Measurements from ENCODE around the gene TSHB. TPM values are rescaled to one million over a fixed set of nuclear protein-coding genes. Genes with fewer than 3 reads are reported as not detected.
"Not testable (repeated sequence)": the region's sequence is repeated elsewhere in the genome, so short reads cannot be mapped to it uniquely, and the experiment has no call there.

TSHB gene
- total RNA-seq (2014; rRNA removed; shearing (Covaris generic)) = not detected in 2 replicates

DNA sequence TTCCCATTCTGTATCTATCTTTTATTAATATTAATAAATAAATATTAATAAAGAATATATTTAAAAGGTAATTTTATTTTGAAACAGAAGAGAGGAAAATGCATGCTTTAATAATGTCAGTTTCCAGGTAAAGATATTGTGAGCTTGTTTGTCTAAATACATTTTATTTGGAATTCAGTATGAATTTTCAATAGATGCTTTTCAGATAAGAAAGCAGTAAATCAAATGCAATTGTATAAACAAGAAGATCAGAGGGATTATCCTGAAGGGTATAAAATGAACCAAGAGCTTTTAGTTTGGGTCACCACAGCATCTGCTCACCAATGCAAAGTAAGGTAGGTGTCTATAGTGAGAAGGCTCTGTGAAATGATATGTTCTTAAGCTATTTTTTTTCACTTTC is at the start of gene TSHB:
TSHB (plus strand) TSS at position 301 of the 400 bp plus-strand sequence. CDS start 3,537 bp downstream, outside the sequence.
- Histone ChIP-seq H3K4me3 (ENCODE audit: insufficient read depth, low read depth, low read length) (no peak within 1 kb of the TSS), H3K27me3 (ENCODE audit: control insufficient read depth, insufficient read depth, low read length) (no peaks in the 10 kb centered on the region; the same call in 1 of the 2 replicates), H3K36me3 (replicated peaks; ENCODE audit: control insufficient read depth, insufficient read depth, low read length) (no peaks in the 10 kb centered on the region)
- DNase-seq = no peak

DNA sequence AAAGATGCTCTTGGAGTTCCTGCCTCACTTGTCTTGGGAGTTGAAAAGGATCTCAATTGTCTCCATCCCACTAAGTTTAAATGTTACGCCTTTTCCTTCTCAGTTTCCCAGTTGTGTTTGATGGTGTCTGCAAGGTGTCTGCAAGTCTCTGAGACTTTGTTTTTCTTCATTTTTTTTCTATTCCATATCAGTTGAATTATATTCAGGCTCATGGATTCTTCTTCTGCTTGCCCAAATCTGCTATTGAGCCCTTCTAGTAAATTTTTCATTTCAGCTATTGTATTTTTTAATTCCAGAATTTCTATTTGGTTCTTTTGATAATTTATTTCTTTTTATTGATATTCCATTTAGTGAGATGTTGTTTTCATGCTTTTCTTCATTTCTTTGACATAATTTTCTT is 47.4 kb upstream of the TSHB start:
- DNase-seq = no peak
- no peaks in the 10 kb centered on the region for H3K27me3 ChIP-seq (ENCODE audit: control insufficient read depth, insufficient read depth, low read length)
- no peak overlapping the region for H3K4me3 ChIP-seq (ENCODE audit: insufficient read depth, low read depth, low read length)
- H3K36me3 ChIP-seq (replicated peaks; ENCODE audit: control insufficient read depth, insufficient read depth, low read length) = no peaks in the 10 kb centered on the region

DNA sequence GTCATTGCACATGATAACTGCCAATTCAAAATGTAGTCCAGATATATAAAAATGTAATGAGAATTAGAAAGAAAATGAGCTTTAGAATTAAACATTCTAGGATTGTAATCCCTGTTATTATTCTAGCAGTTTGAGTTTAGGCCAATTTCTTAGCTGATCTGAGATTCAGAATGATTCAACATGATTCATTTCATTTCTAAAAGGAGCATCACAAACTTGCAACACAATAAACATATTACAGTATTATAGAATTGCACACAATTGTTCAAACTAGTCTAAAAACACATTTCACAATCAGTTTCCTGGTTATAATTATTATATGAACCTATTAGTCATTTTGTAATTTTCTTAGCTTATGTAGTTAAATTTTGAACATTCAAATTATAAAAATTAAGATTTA is 43.3 kb upstream of the TSHB start:
- no peak for DNase-seq
- Histone ChIP-seq H3K27me3 (ENCODE audit: control insufficient read depth, insufficient read depth, low read length) (no peaks in the 10 kb centered on the region), H3K4me3 (ENCODE audit: insufficient read depth, low read depth, low read length) (no peak overlapping the region), H3K36me3 (replicated peaks; ENCODE audit: control insufficient read depth, insufficient read depth, low read length) (no peaks in the 10 kb centered on the region)

DNA sequence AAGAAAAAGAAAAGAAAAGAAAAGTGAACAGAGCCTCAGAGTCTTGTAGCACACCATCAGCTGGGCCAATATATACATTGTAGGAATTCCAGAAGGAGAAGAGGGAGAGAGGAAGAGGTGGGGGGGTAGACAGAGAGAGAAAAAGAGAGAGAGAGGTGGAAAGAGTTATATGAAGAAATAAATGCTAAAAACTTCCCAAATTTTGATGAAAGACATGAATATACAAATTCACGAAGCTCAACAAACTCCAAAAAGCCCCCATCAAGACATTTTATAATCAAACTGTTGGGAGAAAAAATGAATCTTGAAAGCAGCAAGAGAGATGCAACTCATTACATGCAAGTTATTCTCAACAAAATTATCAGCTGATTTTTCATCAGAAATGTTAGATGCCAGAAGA is 41.5 kb upstream of the TSHB start:
- Histone ChIP-seq H3K27me3 (ENCODE audit: control insufficient read depth, insufficient read depth, low read length) (no peaks in the 10 kb centered on the region), H3K36me3 (replicated peaks; ENCODE audit: control insufficient read depth, insufficient read depth, low read length) (no peaks in the 10 kb centered on the region), H3K4me3 (ENCODE audit: insufficient read depth, low read depth, low read length) (no peak overlapping the region)
- no peak for DNase-seq

GRCh38 chr1:114997510-114998289 is 31.9 kb upstream of the TSHB start:
- DNase-seq = no peak
- H3K36me3 ChIP-seq (replicated peaks; ENCODE audit: control insufficient read depth, insufficient read depth, low read length) = no peaks in the 10 kb centered on the region
- H3K4me3 ChIP-seq (ENCODE audit: insufficient read depth, low read depth, low read length) = no peak overlapping the region
- no peaks in the 10 kb centered on the region for H3K27me3 ChIP-seq (ENCODE audit: control insufficient read depth, insufficient read depth, low read length)

DNA sequence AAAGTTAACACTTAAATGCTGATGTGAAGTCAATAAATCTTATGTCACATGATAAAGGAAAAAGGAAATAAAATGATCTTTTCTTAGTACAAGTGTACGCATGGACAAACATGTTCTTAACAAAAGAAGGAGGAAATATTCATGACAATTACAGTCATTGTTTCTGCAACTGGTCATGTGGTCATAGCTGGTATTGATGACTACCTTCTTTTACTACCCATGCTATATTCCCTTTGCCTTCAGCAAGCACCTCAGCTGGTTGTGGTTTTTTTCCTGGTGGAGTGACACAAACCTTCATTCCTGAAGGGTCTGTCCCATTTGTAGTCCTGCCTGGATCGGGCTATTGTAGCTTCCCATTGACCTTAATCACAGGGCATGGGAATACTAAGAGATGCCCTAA is 23.4 kb upstream of the TSHB start:
- H3K27me3 ChIP-seq (ENCODE audit: control insufficient read depth, insufficient read depth, low read length) = no peaks in the 10 kb centered on the region
- H3K36me3 ChIP-seq (replicated peaks; ENCODE audit: control insufficient read depth, insufficient read depth, low read length) = no peaks in the 10 kb centered on the region
- no peak overlapping the region for H3K4me3 ChIP-seq (ENCODE audit: insufficient read depth, low read depth, low read length)
- DNase-seq = no peak

- no peak for DNase-seq
- no peak overlapping the region for H3K4me3 ChIP-seq (ENCODE audit: insufficient read depth, low read depth, low read length)
- H3K36me3 ChIP-seq (replicated peaks; ENCODE audit: control insufficient read depth, insufficient read depth, low read length) = no peaks in the 10 kb centered on the region
- no peaks in the 10 kb centered on the region for H3K27me3 ChIP-seq (ENCODE audit: control insufficient read depth, insufficient read depth, low read length)
These were observed 17.6 kb upstream of the TSHB start for GRCh38 chr1:115012006-115012405.

DNA sequence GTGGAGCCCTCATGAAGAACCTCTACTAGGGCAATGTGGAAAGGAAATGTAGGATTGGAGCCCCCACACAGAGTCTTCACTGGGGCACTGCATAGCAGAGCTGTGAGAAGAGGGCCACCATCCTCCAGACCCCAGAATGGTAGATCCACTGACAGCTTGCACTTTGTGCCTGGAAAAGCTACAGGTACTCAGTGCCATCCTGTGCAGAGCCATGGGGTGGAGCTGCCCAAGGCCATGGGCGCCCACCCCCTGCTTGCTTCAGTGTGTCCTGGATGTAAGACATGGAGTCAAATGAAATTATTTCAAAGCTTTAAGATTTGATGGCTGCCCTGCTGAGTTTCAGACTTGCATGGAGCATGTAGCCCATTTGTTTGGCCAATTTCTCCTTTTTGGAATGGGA is 17.2 kb upstream of the TSHB start:
- Histone ChIP-seq H3K36me3 (replicated peaks; ENCODE audit: control insufficient read depth, insufficient read depth, low read length) (no peaks in the 10 kb centered on the region), H3K4me3 (ENCODE audit: insufficient read depth, low read depth, low read length) (no peak overlapping the region), H3K27me3 (ENCODE audit: control insufficient read depth, insufficient read depth, low read length) (no peaks in the 10 kb centered on the region)
- no peak for DNase-seq

DNA sequence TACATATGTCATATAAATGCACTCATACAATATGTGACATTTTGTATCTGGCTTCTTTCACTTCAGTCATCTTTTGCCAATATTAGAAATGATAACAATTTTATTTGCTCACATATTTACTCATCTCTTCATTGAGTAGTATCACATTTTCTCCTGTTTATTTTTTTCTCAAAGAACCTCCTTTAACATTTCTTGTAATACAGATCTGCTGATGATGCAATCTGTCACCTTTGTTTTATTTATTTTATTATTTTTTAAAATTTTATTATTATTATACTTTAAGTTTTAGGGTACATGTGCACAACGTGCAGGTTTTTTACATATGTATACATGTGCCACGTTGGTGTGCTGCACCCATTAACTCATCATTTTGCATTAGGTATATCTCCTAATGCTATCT is 15.8 kb upstream of the TSHB start:
- no peaks in the 10 kb centered on the region for H3K27me3 ChIP-seq (ENCODE audit: control insufficient read depth, insufficient read depth, low read length)
- H3K36me3 ChIP-seq (replicated peaks; ENCODE audit: control insufficient read depth, insufficient read depth, low read length) = no peaks in the 10 kb centered on the region
- DNase-seq = no peak
- no peak overlapping the region for H3K4me3 ChIP-seq (ENCODE audit: insufficient read depth, low read depth, low read length)

DNA sequence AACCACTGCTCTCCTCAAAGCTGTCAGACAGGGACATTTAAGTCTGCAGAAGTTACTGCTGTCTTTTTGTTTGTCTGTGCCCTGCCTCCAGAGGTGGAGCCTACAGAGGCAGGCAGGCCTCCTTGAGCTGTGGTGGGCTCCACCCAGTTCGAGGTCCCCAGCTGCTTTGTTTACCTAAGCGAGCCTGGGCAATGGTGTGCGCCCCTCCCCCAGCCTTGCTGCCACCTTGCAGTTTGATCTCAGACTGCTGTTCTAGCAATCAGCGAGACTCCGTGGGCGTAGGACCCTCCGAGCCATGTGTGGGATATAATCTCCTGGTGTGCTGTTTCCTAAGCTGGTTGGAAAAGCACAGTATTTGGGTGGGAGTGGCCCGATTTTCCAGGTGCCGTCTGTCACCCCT is 10.1 kb upstream of the TSHB start:
- DNase-seq; H3K4me3 ChIP-seq (ENCODE audit: insufficient read depth, low read depth, low read length); H3K27me3 ChIP-seq (ENCODE audit: control insufficient read depth, insufficient read depth, low read length); H3K36me3 ChIP-seq (replicated peaks; ENCODE audit: control insufficient read depth, insufficient read depth, low read length): not testable (repeated sequence)

GRCh38 chr1:115021145-115021544 is 8.5 kb upstream of the TSHB start:
- Histone ChIP-seq H3K4me3 (ENCODE audit: insufficient read depth, low read depth, low read length) (no peak overlapping the region), H3K36me3 (replicated peaks; ENCODE audit: control insufficient read depth, insufficient read depth, low read length) (no peaks in the 10 kb centered on the region), H3K27me3 (ENCODE audit: control insufficient read depth, insufficient read depth, low read length) (no peaks in the 10 kb centered on the region)
- DNase-seq = no peak

DNA sequence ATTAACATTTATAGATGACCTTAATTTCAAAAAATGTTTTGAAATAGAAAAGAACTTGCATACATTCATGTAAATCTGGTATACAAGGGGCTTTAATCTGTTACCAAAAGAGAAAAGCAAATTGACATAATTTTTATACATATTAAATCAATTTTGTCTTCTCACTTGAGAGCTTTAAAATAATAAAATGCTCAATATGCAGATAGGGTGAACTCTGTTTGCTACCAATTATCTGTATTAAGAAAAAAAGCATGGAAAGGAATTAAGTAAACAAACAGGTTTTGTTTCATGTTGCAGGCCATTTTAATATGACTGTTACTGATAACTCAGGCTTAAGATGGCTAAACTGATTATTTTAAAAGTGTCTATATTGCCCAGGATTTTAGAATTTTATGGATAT is 6.0 kb upstream of the TSHB start:
- Histone ChIP-seq H3K36me3 (replicated peaks; ENCODE audit: control insufficient read depth, insufficient read depth, low read length) (no peaks in the 10 kb centered on the region), H3K27me3 (ENCODE audit: control insufficient read depth, insufficient read depth, low read length) (no peaks in the 10 kb centered on the region), H3K4me3 (ENCODE audit: insufficient read depth, low read depth, low read length) (no peak overlapping the region)
- DNase-seq = no peak

DNA sequence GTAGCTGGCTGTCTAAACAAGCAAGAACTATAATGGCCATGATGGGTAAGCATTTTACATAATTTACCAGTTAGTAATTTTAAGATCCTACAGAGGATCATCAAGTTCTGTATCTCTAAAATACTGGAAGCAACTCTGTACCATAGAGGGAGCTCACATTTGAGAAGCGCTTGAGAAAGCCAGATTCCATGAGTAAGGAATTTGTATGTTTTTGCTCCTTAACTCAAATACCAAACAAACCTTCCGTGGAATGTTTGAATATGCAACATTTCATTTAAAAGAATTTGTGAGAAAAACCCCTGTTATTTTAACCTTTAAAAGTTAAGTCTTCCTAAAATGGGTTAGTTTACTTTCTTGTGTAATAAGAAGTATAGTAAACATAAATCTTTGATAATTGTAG is 2.0 kb downstream of the TSHB start:
- no peak for DNase-seq

DNA sequence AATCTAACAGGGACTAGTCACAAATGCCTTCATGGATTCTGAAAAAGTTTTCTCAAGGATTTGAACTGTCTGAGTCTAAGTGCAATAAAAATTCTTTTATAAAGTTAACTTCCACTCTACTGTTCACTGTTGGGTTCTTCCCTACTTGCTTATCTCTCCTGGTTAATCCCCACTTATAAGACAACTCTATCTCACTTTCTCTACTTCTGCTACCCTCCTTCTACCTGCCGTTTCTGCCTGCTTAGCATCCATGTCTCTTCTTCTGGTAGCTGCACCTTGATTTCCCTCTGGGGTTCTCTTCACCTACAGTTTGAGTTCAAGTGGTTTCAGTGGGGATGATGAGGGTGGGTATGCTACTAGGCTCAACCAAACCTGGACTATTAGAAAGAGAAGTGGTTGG is 6.0 kb downstream of the TSHB start:
- Histone ChIP-seq H3K36me3 (replicated peaks; ENCODE audit: control insufficient read depth, insufficient read depth, low read length) (no peaks in the 10 kb centered on the region), H3K27me3 (ENCODE audit: control insufficient read depth, insufficient read depth, low read length) (no peaks in the 10 kb centered on the region; the same call in 1 of the 2 replicates), H3K4me3 (ENCODE audit: insufficient read depth, low read depth, low read length) (no peak overlapping the region)
- DNase-seq = no peak

More for the DNA sequence above, 2.0 kb downstream of the TSHB start:
- no peak overlapping the region for H3K4me3 ChIP-seq (ENCODE audit: insufficient read depth, low read depth, low read length)
- no peaks in the 10 kb centered on the region; the same call in 1 of the 2 replicates for H3K27me3 ChIP-seq (ENCODE audit: control insufficient read depth, insufficient read depth, low read length)
- no peaks in the 10 kb centered on the region for H3K36me3 ChIP-seq (replicated peaks; ENCODE audit: control insufficient read depth, insufficient read depth, low read length)

- H3K4me3 ChIP-seq (ENCODE audit: insufficient read depth, low read depth, low read length) = no peak overlapping the region
- H3K27me3 ChIP-seq (ENCODE audit: control insufficient read depth, insufficient read depth, low read length) = no peaks in the 10 kb centered on the region; the same call in 1 of the 2 replicates
- no peak for DNase-seq
- H3K36me3 ChIP-seq (replicated peaks; ENCODE audit: control insufficient read depth, insufficient read depth, low read length) = no peaks in the 10 kb centered on the region
These were observed 7.3 kb downstream of the TSHB start for GRCh38 chr1:115036814-115037507.
